Left lung (tissue), 10 donors: ENCODE measurements around the gene CMIP. TPM values are rescaled to one million over a fixed set of nuclear protein-coding genes. Genes with fewer than 3 reads are reported as not detected.

Experiments
- ATAC-seq: fragments of 200-7000 bp; cut with Tn5 transposase; one replicate; pipeline ENCODE4 v1.9.1; 2020; ENCODE audit warnings: moderate library complexity
- DNase-seq, 4 donors: peaks; one replicate each; pipeline ENCODE4 v3.0.0-alpha.2; 2013 to 2020
- H3K27ac ChIP-seq, 2 donors: fragments of 200-600 bp; sonication (generic) in 1 of 2; one replicate each; pipeline versions ENCODE4 v1.5.0 to v1.8.0; 2020 to 2021
- H3K27me3 ChIP-seq, 2 donors: fragments of 200-600 bp; sonication (generic) in 1 of 2; one replicate each; pipeline versions ENCODE4 v1.5.0 to v1.8.0; 2020 to 2021
- H3K36me3 ChIP-seq, 2 donors: fragments of 200-600 bp; sonication (generic) in 1 of 2; one replicate each; pipeline versions ENCODE4 v1.5.0 to v1.8.0; 2020 to 2021
- H3K4me1 ChIP-seq, 2 donors: fragments of 200-600 bp; one replicate each; pipeline ENCODE4 v1.8.0; 2021
- H3K4me3 ChIP-seq, 2 donors: fragments of 200-600 bp; sonication (generic) in 1 of 2; one replicate each; pipeline versions ENCODE4 v1.5.0 to v1.8.0; 2020 to 2021; ENCODE audit warnings: mild to moderate bottlenecking in 1 of 2
- H3K9me3 ChIP-seq, 2 donors: fragments of 200-600 bp; sonication (generic) in 1 of 2; one replicate each; pipeline versions ENCODE4 v1.5.0 to v1.8.0; 2020 to 2021
- CTCF ChIP-seq, 2 donors: fragments of 200-600 bp; sonication (generic) in 1 of 2; IDR thresholded peaks; one replicate each; pipeline versions ENCODE4 v1.5.0 to v1.8.0; 2021; ENCODE audit warnings: antibody characterized with exemption in 2 of 2
- intact Hi-C, 2 donors: fragments of 100-400 bp; cut with DNase I; formaldehyde crosslinking; loops; one replicate each; pipeline versions ENCODE4 v1.11.2 to v1.14.2; 2022
- polyA plus RNA-seq, 6 donors: library from polyadenylated mRNA; unstranded; fragments of 120-200 nt; gene quantifications; one replicate each; pipeline ENCODE4 v1.2.1, GENCODE V29; 2013; ENCODE audit not compliant: insufficient read length in 6 of 6
- total RNA-seq, 2 donors: library from RNA; stranded (reverse); fragmentation: NEBNext Ultra II Directional; extraction: Animal tissue kit (Norgen Biotek cat#: 25700); gene quantifications; one replicate each; pipeline ENCODE4 v1.2.1, GENCODE V29; 2021
- donor health status: DM: no; HTN: yes; CAD: no.
- donor health status: DM: no; HTN: no; CAD: no.

CMIP gene
- total and polyA plus RNA-seq, 8 donors, result 35.3 to 55.8 (median 40.4) TPM

DNA sequence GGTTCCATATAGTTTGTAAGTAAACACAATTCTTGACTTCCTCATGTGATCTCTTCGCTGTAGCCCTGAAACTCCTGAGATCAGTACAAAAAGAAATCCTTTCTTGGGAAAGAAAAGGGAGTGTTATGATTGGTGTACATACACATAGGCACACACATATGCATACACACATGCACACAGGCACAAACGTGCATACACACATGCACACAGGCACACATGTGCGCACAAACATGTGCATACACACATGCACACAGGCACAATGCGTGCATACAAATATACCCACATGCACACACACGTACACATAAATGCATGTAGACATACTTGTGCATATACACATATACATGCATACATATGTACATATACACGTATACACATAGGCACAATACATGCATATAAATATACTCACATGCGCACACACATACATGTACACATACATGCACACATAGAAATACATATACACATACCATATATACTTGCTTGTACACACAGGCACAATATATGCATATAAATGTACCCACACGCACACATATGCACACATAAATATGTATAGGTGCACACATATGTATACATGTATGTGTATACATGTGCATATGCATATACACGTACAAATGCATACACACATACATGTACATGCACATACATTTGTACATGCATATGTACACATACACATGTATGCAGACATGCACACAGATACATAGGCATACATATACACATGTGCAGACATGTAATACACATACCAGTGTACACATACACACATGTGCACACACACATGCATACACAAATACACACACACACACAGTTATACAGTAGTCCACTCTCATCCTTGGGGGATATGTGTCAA, 26.4 kb downstream of the CMIP start:
- no peak overlapping the region for H3K4me3 ChIP-seq
- peaks cover 0 to 4% of the 10 kb centered on the region in 2 donors for H3K36me3 ChIP-seq
- intact Hi-C loops, result no loop called here
- no peak for TF ChIP-seq CTCF (IDR thresholded peaks at IDR 0.05)
- H3K9me3 ChIP-seq, result no peaks in the 10 kb centered on the region
- ATAC-seq (no peak), DNase-seq (no peak)
- H3K4me1 ChIP-seq, result peaks cover 23 to 99% of the 10 kb centered on the region in 2 donors
- H3K27me3 ChIP-seq, result no peaks in the 10 kb centered on the region
- peak overlapping the region in 1 of 2 donors; percentile 78 for H3K27ac ChIP-seq

DNA sequence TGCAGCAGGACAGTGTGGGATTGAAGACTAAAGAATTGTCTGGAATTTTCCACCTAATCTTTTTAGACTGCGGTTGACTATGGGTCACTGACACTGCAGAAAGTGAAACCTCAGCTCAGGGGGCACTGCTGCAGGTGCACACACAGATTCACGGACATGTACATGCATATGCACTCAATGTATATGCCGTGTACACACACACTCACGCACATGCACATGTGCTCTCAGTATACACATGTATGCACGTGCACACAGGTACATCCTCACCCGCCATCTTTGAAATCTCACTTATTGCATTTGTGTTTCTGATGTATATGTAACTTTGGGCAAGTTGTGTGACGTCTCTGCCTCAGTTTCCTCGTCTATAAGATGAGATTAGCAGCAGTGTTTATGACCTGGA, 27.3 kb downstream of the CMIP start:
- DNase-seq (no peak), ATAC-seq (no peak)
- Histone ChIP-seq H3K4me1 (peaks cover 23 to 99% of the 10 kb centered on the region in 2 donors), H3K27me3 (no peaks in the 10 kb centered on the region), H3K36me3 (peaks cover 0 to 4% of the 10 kb centered on the region in 2 donors), H3K4me3 (no peak overlapping the region), H3K27ac (peak overlapping the region in 1 of 2 donors; percentile 78), H3K9me3 (no peaks in the 10 kb centered on the region)
- TF ChIP-seq CTCF (IDR thresholded peaks at IDR 0.05), result no peak
- intact Hi-C loops, result no loop called here

DNA sequence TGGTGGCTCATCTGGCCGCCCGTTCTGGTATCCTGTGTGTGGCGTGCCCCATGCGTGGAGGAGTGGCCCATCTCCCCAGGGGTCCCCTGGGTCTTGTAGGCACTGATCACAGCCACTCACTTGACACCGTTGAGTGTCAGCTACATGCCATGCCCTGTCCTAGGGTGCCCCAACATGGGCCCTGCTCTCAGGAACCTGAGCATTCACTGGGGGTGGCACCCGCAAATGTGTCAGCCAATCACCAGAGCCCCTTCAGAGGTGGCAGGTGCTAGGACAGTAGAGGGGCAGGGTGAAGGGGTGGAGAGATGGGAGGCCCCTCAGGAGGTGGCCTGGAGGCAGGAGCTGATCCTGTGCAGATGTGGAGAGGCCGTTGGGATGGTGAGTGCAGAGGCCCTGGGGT, 27.8 kb downstream of the CMIP start:
- no peak overlapping the region for H3K4me3 ChIP-seq
- ATAC-seq, result no peak
- H3K27me3 ChIP-seq, result no peaks in the 10 kb centered on the region
- H3K27ac ChIP-seq, result peak overlapping the region in 1 of 2 donors; percentile 53
- no peak for TF ChIP-seq CTCF (IDR thresholded peaks at IDR 0.05)
- H3K36me3 ChIP-seq, result peaks cover 0 to 4% of the 10 kb centered on the region in 2 donors
- DNase-seq, result no peak
- H3K4me1 ChIP-seq, result peaks cover 23 to 99% of the 10 kb centered on the region in 2 donors
- no peaks in the 10 kb centered on the region for H3K9me3 ChIP-seq
- intact Hi-C loops, result no loop called here

DNA sequence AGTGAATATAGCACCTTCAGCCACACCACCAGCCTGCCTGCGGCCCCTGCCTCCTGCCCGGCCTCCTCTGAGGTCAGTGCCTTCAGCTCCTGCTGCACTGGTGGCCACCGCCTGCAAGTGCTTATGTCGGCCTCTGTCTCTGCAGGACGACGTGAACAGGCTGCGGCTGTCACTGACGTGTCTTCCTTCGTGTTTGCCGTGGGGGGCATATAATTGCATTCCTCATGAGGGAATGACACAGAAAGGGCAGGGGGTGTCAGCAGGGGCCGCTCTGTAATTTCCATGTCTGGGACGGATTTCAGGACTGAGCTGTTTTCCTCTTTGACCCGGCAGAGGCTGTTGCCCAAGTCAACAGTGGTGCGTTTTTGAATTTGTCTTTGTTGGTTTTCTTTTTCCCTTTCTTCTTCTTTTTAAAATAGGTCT, 28.5 kb downstream of the CMIP start:
- Histone ChIP-seq H3K36me3 (peaks cover 0 to 4% of the 10 kb centered on the region in 2 donors), H3K27me3 (no peaks in the 10 kb centered on the region), H3K27ac (peak overlapping the region in 1 of 2 donors; percentile 26), H3K9me3 (no peaks in the 10 kb centered on the region), H3K4me3 (no peak overlapping the region), H3K4me1 (peaks cover 23 to 99% of the 10 kb centered on the region in 2 donors)
- DNase-seq (no peak), ATAC-seq (no peak)
- no peak for TF ChIP-seq CTCF (IDR thresholded peaks at IDR 0.05)
- intact Hi-C loops, result no loop called here

- peak in 2 of 4 donors; percentile 49 to 71 for DNase-seq
- H3K36me3 ChIP-seq, result peaks cover 0 to 4% of the 10 kb centered on the region in 2 donors
- H3K4me3 ChIP-seq, result no peak overlapping the region
- H3K27me3 ChIP-seq, result no peaks in the 10 kb centered on the region
- peak overlapping the region; percentile 26 to 37 for H3K27ac ChIP-seq
- no peaks in the 10 kb centered on the region for H3K9me3 ChIP-seq
- peaks cover 26 to 99% of the 10 kb centered on the region in 2 donors for H3K4me1 ChIP-seq
- ATAC-seq, result peak; percentile 5
- intact Hi-C loops, result no loop called here
- TF ChIP-seq CTCF (IDR thresholded peaks at IDR 0.05), result no peak
These were observed 28.9 kb downstream of the CMIP start for GRCh38 chr16:81473558-81473957.
